LNCAP (cell line): ENCODE results near the gene CCDC194.

Source experiments
- TF ChIP-seq, protein P1 (sequence below): fragments of 450-650 bp; IDR thresholded peaks from 2 replicates; pipeline ENCODE4 v1.5.1; 2017; ENCODE audit warnings: mild to moderate bottlenecking

Gene CCDC194

DNA sequence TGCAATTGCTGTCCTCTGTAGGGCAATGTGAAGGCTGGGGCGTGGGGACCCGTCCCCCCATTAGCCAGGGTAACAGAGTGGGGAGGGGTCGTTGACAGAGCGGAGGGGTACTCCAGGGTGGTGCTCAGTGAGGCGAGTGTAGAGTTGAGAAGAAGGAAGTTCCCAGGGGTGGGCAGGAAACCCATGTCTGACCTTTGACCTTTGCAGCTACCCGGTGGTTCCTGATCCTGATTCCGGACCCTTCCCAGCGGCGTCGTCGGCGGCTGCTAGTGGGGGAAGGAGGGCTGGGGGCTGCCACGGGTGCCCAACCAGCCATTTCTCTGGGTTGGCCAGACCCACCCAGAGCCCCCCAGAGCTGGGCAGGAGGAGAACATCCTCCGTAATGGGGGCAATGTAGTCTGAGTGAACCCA lies 14.8 kb downstream of the CCDC194 start:
- TF ChIP-seq, protein P1, sequence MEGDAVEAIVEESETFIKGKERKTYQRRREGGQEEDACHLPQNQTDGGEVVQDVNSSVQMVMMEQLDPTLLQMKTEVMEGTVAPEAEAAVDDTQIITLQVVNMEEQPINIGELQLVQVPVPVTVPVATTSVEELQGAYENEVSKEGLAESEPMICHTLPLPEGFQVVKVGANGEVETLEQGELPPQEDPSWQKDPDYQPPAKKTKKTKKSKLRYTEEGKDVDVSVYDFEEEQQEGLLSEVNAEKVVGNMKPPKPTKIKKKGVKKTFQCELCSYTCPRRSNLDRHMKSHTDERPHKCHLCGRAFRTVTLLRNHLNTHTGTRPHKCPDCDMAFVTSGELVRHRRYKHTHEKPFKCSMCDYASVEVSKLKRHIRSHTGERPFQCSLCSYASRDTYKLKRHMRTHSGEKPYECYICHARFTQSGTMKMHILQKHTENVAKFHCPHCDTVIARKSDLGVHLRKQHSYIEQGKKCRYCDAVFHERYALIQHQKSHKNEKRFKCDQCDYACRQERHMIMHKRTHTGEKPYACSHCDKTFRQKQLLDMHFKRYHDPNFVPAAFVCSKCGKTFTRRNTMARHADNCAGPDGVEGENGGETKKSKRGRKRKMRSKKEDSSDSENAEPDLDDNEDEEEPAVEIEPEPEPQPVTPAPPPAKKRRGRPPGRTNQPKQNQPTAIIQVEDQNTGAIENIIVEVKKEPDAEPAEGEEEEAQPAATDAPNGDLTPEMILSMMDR: no peak

DNA sequence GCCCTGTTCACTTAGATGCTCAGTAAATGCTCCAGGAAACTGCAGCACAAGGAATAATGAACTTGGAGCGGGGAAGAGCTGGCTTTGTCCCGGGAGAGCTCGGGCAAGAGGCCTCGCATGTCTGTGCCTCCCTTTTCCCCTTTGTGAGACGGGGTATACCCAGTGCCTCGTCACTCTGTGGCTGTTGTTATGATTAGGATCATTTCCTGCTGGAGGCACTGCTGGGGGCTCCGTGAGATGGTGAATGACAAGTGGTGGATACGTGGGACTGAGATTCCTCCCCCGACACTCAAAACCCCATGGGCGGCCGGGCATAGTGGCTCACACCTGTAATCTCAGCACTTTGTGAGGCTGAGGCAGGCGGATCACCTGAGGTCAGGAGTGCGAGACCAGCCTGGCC lies 15.7 kb downstream of the CCDC194 start:
- TF ChIP-seq, protein P1: no peak

DNA sequence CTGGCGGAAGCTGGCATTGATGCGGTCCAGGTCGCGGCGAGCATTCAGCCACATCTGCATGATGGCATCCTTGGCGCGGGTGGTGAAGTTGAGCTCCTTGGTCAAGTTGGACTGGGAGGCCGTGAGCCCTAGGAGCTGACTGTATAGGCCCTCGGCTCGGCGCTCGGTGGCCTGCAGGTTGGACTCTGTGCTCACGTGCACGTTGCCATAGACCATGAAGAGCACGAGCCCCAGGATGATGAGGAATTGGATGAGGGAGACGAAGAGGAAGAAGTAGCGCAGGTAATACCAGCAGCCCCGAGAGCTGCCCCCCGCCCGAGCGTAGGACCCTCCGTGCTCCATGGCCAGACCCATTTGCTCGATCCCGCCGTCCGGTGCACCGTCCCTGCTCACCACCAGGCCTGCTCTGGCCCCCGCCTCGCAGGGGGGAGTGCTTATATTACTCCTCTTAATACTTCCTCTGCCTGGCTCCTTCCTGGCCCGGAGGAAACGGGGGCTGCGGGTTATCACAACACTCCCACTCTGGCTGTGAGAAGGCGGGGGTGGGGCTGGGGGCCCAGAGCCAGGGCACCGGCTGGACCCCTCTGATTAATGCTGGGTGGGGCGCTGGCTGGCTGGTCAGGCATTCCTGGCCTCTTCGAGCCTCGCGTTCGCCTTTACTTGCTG lies 16.9 kb downstream of the CCDC194 start, which contains the start of gene PLVAP:
TSS of gene PLVAP (minus strand) at position 408 of the 666 bp plus-strand sequence. CDS start at position 354, 54 bp downstream.
- TF ChIP-seq, protein P1: no peak

DNA sequence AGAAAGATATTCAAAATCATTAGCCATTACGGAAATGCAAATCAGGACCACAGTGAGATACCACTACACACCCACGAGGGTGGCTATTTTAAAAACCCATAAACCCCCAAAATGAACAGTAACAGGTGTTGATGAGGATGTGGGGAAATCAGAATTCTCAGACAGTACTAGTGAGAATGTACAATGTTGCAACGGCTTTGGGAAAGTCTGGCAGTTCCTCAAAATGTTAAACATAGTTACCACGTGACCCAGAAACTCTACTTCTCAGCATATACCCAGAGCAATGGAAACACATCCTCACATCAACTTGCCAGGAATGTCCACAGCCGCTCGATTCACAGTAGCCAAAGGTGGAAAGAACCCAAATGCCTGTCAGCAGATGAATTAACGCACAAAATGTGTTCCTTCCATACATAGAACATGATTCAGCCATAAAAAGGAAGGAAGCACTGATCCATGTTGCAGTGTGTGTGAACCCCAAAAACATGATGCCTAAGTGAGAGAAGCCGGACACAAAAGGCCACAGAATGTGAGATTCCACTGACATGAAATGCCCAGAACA lies 23.9 kb downstream of the CCDC194 start:
- TF ChIP-seq, protein P1: no peak

DNA sequence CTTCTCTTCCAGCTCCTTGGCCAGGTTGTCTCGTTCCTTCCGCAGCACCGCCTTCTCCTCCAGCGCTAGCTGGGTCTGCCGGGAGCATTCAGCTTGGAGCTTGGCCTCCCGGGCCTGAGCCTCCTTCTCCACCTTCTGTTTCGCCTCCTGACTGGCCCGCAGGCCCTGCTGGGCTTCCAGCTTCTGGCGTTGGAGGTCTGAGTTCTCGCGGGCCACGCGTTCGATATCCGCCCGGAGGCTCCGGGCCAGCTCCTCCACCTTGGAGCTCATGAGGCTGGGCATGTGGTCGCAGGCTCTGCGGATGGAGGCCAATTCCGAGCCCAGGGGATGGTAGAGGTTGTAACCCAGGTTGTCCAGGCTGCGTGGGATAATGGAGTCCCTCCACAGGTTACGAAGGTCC lies 28.6 kb downstream of the CCDC194 start:
- TF ChIP-seq, protein P1: no peak

DNA sequence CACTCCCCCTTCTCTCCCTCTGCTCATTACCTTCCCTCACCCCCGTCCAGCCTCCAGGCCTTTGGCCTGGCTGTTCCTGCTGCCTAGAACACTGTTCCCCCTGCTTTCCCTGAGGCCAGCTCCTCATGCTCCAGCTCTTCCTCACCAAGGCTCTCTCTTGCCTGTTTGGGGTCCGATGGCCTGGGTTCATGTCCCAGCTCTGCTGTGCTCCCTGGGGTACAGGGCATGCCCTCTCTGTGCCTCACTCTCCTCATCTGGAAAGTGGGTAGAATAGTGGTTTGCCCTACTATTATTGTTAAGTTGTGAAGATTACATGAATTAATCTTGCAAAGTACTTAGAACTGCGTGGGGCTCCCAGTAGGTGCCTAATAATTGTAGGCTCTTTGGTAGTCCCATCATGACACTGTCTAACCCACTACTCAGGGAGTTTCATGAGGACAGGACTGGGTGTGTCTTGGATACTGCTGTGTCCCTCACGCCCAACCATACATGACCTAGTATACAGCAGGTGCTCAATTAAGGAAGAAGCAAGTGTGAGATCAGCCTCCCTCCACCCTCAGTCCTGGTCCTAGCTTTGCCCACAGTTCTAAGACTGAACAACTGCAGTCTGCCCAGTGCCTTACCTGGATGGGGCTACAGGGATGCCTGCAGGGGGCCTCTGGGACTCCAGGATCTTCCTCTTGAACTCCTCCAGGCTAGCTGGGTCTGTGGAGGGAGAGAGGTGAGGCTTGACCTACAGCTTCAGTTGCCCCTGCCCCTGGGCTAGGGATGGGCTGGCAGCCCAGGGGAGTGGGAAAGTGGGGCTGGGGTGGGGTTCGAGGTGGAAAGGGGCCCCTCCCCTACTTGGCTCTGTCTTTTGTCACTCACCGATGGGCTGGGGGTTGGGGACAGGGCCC lies 33.8 kb downstream of the CCDC194 start:
- TF ChIP-seq, protein P1: no peak

DNA sequence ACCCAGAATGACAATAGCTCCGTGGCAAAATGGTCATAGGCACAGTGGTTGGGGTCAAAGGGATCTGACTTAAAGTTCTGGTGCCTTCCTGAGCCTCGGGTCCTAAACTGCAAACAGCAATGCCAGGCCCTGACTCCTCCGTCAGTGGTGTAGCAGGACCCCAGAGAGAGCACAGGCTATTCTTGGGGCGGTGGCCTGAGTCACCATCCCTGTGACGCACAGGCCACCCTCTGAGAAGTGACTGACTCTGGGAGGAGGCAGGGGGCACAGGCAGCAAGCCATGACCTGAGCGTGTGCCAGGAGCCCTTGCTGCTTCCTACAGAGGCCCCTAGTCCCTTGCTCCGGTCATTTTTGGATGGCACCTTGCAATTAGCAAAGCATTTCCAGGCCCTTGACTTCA lies 35.6 kb downstream of the CCDC194 start:
- TF ChIP-seq, protein P1: no peak
